HepG2 (cell line): ENCODE data around the gene ZNF544. TPM values are rescaled to one million over a fixed set of nuclear protein-coding genes. Genes with fewer than 3 reads are reported as not detected.

Experiments
- CEBPB ChIP-seq: IDR thresholded peaks from 2 replicates; pipeline ENCODE4 v1.6.1; 2011; ENCODE audit warnings: low read depth, low read length, improper control_type of control experiment, borderline replicate concordance
- FOSL2 ChIP-seq: sonication (generic); formaldehyde crosslinking; IDR thresholded peaks from 2 replicates; pipeline ENCODE4 v1.4.0; 2020; ENCODE audit warnings: missing genetic modification reagents
- HHEX ChIP-seq: IDR thresholded peaks from 2 replicates; pipeline ENCODE4 v1.6.1; 2016; ENCODE audit warnings: control low read depth
- HNRNPLL ChIP-seq: fragments of 200-400 bp; formaldehyde crosslinking; IDR thresholded peaks from 2 replicates; pipeline ENCODE4 v1.6.1; 2017; ENCODE audit warnings: mild to moderate bottlenecking, low read depth, low read length; ENCODE audit not compliant: poor library complexity, severe bottlenecking
- SAP130 ChIP-seq: IDR thresholded peaks from 2 replicates; pipeline ENCODE4 v1.6.1; 2016; ENCODE audit warnings: low read depth
- SOX5 ChIP-seq: IDR thresholded peaks from 2 replicates; pipeline ENCODE4 v1.6.1; 2016; ENCODE audit warnings: borderline replicate concordance
- SP4 ChIP-seq: sonication (generic); formaldehyde crosslinking; IDR thresholded peaks from 2 replicates; pipeline ENCODE4 v1.8.1; 2023; ENCODE audit warnings: mild to moderate bottlenecking, missing genetic modification reagents
- SRSF9 ChIP-seq: fragments of 200-400 bp; formaldehyde crosslinking; IDR thresholded peaks from 2 replicates; pipeline ENCODE4 v1.6.1; 2018; ENCODE audit warnings: borderline replicate concordance, mild to moderate bottlenecking, low read depth, low read length; ENCODE audit not compliant: insufficient read depth, poor library complexity, severe bottlenecking
- ZBTB21 ChIP-seq: sonication (generic); formaldehyde crosslinking; IDR thresholded peaks from 2 replicates; pipeline ENCODE4 v1.4.0; 2020; ENCODE audit warnings: missing genetic modification reagents
- ZBTB8A ChIP-seq: sonication (generic); formaldehyde crosslinking; IDR thresholded peaks from 2 replicates; pipeline ENCODE4 v1.4.0; 2020; ENCODE audit warnings: mild to moderate bottlenecking, low read depth, missing genetic modification reagents, borderline replicate concordance
- ZFY ChIP-seq: sonication (generic); formaldehyde crosslinking; IDR thresholded peaks from 2 replicates; pipeline ENCODE4 v1.4.0; 2020; ENCODE audit warnings: missing genetic modification reagents
- ZNF850 ChIP-seq: sonication (generic); formaldehyde crosslinking; conservative IDR thresholded peaks from 2 replicates; pipeline ENCODE4 v1.9.0; 2021; ENCODE audit warnings: mild to moderate bottlenecking, missing genetic modification reagents
- ZZZ3 ChIP-seq: sonication (generic); formaldehyde crosslinking; IDR thresholded peaks from 2 replicates; pipeline ENCODE4 v1.4.0; 2020; ENCODE audit warnings: missing genetic modification reagents, mild to moderate bottlenecking, borderline replicate concordance
- polyA plus RNA-seq, 8 experiments: library from polyadenylated mRNA; depleted of rRNA in 3 of 8; stranded (reverse) in 7 of 8; unstranded in 1 of 8; fragments of >200 nt; fragmentation: Illumina TruSeq in 4 of 8; extraction: Trizol in 4 of 8; gene quantifications; 2 replicates each; pipeline versions ENCODE4 v1.2.1 to v1.2.3, GENCODE V29; 2011 to 2016; ENCODE audit warnings: low read depth in 4 of 8, missing spikeins in 1 of 8, mixed read lengths in 1 of 8; ENCODE audit not compliant: insufficient read depth in 1 of 8
- total RNA-seq, 5 experiments: library from RNA; depleted of rRNA; stranded (reverse); fragments of >200 nt; fragmentation: Illumina TruSeq; extraction: Trizol; gene quantifications; 2 replicates each; pipeline ENCODE4 v1.2.3, GENCODE V29; 2016; ENCODE audit warnings: low read depth in 1 of 5
- TF ChIP-seq, protein P1 (sequence below), 2 experiments: sonication (generic) in 1 of 2; formaldehyde crosslinking in 1 of 2; IDR thresholded peaks; 2 replicates each; pipeline versions ENCODE4 v1.6.1 to v1.9.0; 2014 to 2022; ENCODE audit warnings: antibody characterized with exemption in 1 of 2, borderline replicate concordance in 1 of 2, inconsistent platforms in 1 of 2, low read depth in 1 of 2, missing genetic modification reagents in 1 of 2
- TF ChIP-seq, protein P2 (sequence below): sonication (generic); formaldehyde crosslinking; IDR thresholded peaks from 2 replicates; pipeline ENCODE4 v1.4.0; 2020; ENCODE audit warnings: missing genetic modification reagents
- TF ChIP-seq, protein P3 (sequence below): sonication (generic); formaldehyde crosslinking; IDR thresholded peaks from 2 replicates; pipeline ENCODE4 v1.4.0; 2020; ENCODE audit warnings: mild to moderate bottlenecking, missing genetic modification reagents
- TF ChIP-seq, protein P4 (sequence below): sonication (generic); formaldehyde crosslinking; IDR thresholded peaks from 2 replicates; pipeline ENCODE4 v1.8.1; 2022; ENCODE audit warnings: mild to moderate bottlenecking, missing genetic modification reagents

Gene ZNF544
- total and polyA plus RNA-seq, 2 of the 13 experiments (the other 11 are each of a cell fraction or from before 2014, with no cell fraction given): 13.1 to 17.0 TPM

DNA sequence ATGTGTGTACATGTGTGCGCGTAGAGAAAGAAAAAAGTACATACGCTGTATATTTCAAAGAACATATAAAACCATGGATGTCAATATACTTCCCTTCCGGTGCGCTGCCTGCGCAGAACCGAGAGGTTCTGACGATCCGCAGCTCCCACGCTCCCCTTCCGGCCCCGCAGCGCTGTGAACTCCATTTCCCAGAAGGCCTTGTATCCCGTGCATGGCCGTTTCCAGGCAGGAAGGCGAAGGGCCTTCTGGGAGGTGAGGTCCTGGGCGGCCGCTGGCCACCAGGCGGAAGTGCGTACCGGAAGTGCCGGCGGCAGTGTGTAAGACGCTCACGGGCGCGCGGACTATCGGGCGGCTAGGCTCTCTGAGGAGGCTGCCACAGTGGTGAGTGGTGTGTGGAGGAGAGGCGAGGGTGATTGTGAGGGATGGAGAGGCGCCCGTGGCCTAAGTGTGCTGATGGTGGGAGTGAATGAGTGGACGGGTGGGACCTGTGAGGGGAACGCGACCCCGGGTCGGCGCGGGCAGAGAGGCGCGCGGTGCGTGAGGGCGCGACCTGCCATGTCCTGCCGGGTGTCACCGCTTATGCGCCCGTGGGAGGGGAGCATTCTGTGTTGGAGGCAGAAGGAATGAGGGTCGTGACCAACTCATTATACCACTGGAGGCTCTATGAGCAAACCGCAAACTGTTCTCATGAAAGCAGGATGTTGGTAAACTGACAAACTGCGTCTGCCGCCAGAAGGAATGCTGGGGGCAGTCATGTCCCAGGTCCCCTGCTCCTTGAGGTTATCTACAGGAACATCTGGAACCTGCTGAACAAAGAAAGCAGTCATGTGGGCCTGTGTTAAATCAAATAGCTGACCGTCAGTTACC, 76.6 kb downstream of the ZNF544 start, which contains the start of gene ERVK3-1 (continued):
- TF ChIP-seq, protein P1, sequence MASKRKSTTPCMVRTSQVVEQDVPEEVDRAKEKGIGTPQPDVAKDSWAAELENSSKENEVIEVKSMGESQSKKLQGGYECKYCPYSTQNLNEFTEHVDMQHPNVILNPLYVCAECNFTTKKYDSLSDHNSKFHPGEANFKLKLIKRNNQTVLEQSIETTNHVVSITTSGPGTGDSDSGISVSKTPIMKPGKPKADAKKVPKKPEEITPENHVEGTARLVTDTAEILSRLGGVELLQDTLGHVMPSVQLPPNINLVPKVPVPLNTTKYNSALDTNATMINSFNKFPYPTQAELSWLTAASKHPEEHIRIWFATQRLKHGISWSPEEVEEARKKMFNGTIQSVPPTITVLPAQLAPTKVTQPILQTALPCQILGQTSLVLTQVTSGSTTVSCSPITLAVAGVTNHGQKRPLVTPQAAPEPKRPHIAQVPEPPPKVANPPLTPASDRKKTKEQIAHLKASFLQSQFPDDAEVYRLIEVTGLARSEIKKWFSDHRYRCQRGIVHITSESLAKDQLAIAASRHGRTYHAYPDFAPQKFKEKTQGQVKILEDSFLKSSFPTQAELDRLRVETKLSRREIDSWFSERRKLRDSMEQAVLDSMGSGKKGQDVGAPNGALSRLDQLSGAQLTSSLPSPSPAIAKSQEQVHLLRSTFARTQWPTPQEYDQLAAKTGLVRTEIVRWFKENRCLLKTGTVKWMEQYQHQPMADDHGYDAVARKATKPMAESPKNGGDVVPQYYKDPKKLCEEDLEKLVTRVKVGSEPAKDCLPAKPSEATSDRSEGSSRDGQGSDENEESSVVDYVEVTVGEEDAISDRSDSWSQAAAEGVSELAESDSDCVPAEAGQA (IDR thresholded peaks at IDR 0.05; ENCODE audit: low read depth): peak; percentile 92
- TF ChIP-seq, protein P1 (CRISPR knock-in tag; IDR thresholded peaks at IDR 0.05; ENCODE audit: borderline replicate concordance): no peak
- TF ChIP-seq ZBTB21 (CRISPR knock-in tag) (peak; percentile 93), SAP130 (CRISPR knock-in tag) (peak; percentile 99), ZBTB8A (CRISPR knock-in tag) (no peak), SP4 (CRISPR knock-in tag) (peak; percentile 46; the same call in 1 of the 2 replicates), HNRNPLL (peak; percentile 99), SRSF9 (no peak), ZFY (CRISPR knock-in tag) (peak; percentile 71), HHEX (no peak), ZZZ3 (peak; percentile 82; the same call in 1 of the 2 replicates), CEBPB (no peak), ZNF850 (CRISPR knock-in tag) (no peak), SOX5 (peak; percentile 39; the same call in 1 of the 2 replicates), FOSL2 (CRISPR knock-in tag) (peak; percentile 52; the same call in 1 of the 2 replicates)
- TF ChIP-seq, protein P2, sequence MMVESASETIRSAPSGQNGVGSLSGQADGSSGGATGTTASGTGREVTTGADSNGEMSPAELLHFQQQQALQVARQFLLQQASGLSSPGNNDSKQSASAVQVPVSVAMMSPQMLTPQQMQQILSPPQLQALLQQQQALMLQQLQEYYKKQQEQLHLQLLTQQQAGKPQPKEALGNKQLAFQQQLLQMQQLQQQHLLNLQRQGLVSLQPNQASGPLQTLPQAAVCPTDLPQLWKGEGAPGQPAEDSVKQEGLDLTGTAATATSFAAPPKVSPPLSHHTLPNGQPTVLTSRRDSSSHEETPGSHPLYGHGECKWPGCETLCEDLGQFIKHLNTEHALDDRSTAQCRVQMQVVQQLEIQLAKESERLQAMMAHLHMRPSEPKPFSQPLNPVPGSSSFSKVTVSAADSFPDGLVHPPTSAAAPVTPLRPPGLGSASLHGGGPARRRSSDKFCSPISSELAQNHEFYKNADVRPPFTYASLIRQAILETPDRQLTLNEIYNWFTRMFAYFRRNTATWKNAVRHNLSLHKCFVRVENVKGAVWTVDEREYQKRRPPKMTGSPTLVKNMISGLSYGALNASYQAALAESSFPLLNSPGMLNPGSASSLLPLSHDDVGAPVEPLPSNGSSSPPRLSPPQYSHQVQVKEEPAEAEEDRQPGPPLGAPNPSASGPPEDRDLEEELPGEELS (CRISPR knock-in tag): no peak
- TF ChIP-seq, protein P3, sequence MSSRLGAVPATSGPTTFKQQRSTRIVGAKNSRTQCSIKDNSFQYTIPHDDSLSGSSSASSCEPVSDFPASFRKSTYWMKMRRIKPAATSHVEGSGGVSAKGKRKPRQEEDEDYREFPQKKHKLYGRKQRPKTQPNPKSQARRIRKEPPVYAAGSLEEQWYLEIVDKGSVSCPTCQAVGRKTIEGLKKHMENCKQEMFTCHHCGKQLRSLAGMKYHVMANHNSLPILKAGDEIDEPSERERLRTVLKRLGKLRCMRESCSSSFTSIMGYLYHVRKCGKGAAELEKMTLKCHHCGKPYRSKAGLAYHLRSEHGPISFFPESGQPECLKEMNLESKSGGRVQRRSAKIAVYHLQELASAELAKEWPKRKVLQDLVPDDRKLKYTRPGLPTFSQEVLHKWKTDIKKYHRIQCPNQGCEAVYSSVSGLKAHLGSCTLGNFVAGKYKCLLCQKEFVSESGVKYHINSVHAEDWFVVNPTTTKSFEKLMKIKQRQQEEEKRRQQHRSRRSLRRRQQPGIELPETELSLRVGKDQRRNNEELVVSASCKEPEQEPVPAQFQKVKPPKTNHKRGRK: 0 out of 2 replicates have a peak, but pooled peaks have one; percentile 55
- TF ChIP-seq, protein P4, sequence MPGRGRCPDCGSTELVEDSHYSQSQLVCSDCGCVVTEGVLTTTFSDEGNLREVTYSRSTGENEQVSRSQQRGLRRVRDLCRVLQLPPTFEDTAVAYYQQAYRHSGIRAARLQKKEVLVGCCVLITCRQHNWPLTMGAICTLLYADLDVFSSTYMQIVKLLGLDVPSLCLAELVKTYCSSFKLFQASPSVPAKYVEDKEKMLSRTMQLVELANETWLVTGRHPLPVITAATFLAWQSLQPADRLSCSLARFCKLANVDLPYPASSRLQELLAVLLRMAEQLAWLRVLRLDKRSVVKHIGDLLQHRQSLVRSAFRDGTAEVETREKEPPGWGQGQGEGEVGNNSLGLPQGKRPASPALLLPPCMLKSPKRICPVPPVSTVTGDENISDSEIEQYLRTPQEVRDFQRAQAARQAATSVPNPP: peak; percentile 47; the same call in 1 of the 2 replicates
